Measurements from ENCODE around the gene PCDH19.

GRCh38 chrX:100440006-100440405 is 29.9 kb upstream of the PCDH19 start:
- no peak for TF ChIP-seq CTCF (IDR thresholded peaks at IDR 0.05)
- TF ChIP-seq POLR2A (IDR thresholded peaks at IDR 0.05), result no peak

Data from adrenal gland (tissue), 5 donors.